GM12878 (cell line): Measurements from ENCODE around the gene BCAS4.

Experiments used
- CTCF ChIP-seq, 3 experiments: IDR thresholded peaks in 2 of 3; conservative IDR thresholded peaks in 1 of 3; 2 replicates each; pipeline ENCODE4 v1.5.1; 2011; ENCODE audit warnings: low read depth in 3 of 3, low read length in 3 of 3, mild to moderate bottlenecking in 3 of 3, control low read depth in 2 of 3, moderate library complexity in 2 of 3, inconsistent platforms in 1 of 3, mixed read lengths in 1 of 3; ENCODE audit not compliant: control insufficient read depth in 2 of 3, insufficient read depth in 1 of 3; ENCODE audit errors: extremely low read depth in 1 of 3
- CUX1 ChIP-seq: IDR thresholded peaks from 2 replicates; pipeline ENCODE4 v1.6.1; 2012; ENCODE audit warnings: improper control_type of control experiment, low read depth, low read length; ENCODE audit not compliant: insufficient replicate concordance
- MTA2 ChIP-seq: fragments of 450-650 bp; IDR thresholded peaks from 2 replicates; pipeline ENCODE4 v1.6.1; 2016; ENCODE audit warnings: low read depth, mild to moderate bottlenecking, moderate library complexity
- POLR2A ChIP-seq: IDR thresholded peaks from 2 replicates; pipeline ENCODE4 v1.6.1; 2011; ENCODE audit warnings: low read depth, mild to moderate bottlenecking, low read length
- ZNF274 ChIP-seq: IDR thresholded peaks from one replicate; pipeline ENCODE4 v1.8.0; 2011; ENCODE audit not compliant: insufficient read length, insufficient read depth
- TF ChIP-seq, protein P1 (sequence below): IDR thresholded peaks from 2 replicates; pipeline ENCODE4 v1.6.1; 2012; ENCODE audit warnings: low read depth, low read length, improper control_type of control experiment
- TF ChIP-seq, protein P2 (sequence below): IDR thresholded peaks from 2 replicates; pipeline ENCODE4 v1.6.1; 2011; ENCODE audit warnings: mild to moderate bottlenecking, low read depth, low read length, moderate library complexity; ENCODE audit not compliant: insufficient replicate concordance

DNA sequence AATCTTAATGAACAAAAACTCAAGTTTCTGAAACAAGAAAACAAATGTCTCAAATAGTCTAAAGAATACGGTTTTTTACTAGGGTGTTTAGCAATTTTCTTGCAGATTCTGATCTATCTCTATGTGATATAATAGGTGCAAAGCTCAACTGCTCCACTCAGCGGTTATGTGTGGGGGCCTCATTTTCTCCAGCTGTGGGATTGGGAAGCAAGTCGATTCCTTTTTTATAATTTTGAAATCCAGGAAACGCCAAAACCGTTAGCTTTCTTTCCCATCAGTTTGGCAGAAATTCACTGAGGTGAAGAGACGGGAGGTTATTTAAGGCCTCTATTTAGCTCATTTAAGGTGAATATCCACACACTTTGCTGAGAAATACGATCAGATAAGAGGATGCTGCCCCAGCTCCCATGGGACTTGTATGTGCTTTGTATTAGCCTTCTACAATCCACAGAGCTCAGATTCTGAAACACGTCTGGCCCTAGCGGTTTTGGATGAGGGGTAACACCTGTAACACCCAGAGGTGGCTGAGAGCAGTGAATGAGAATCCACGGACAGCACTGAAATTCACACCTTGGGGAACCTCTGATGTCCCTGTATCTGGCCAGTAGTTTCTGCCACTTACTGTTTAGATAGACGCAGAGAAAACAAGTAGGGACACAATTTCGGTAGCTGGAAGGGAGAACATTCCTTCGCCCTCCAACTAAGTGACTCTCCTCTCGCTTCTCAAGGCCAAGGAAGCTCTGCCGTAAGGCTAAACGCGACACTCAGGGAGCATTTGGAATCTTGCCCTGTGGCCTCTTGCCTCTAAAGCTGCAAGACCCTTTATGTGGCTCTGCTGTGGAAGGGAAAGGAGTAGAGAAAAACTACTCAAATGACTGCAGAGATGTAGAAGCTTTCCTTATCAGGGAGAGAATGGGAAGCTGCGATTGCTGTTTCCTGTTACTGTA is 6.5 kb upstream of the BCAS4 start:
- no peak for TF ChIP-seq ZNF274
- TF ChIP-seq POLR2A = no peak
- TF ChIP-seq, protein P1, sequence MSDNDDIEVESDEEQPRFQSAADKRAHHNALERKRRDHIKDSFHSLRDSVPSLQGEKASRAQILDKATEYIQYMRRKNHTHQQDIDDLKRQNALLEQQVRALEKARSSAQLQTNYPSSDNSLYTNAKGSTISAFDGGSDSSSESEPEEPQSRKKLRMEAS = no peak
- no peak; a peak in 1 of 6 replicates for TF ChIP-seq CTCF (IDR thresholded peaks at IDR 0.05 in 2 of 3, conservative IDR thresholded peaks at IDR 0.05 in 1 of 3; ENCODE audit: control insufficient read depth in 2 of 3, extremely low read depth in 1 of 3, insufficient read depth in 1 of 3, low read depth in 3 of 3, low read length in 3 of 3)
- TF ChIP-seq CUX1 = no peak
- TF ChIP-seq MTA2 = no peak
- TF ChIP-seq, protein P2, sequence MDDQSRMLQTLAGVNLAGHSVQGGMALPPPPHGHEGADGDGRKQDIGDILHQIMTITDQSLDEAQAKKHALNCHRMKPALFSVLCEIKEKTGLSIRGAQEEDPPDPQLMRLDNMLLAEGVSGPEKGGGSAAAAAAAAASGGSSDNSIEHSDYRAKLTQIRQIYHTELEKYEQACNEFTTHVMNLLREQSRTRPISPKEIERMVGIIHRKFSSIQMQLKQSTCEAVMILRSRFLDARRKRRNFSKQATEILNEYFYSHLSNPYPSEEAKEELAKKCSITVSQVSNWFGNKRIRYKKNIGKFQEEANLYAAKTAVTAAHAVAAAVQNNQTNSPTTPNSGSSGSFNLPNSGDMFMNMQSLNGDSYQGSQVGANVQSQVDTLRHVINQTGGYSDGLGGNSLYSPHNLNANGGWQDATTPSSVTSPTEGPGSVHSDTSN = no peak
